T-cell (primary cell): Measurements from ENCODE around the gene IL1RN. TPM values are rescaled to one million over a fixed set of nuclear protein-coding genes. Genes with fewer than 3 reads are reported as not detected.

ENCODE experiments used
- ATAC-seq, 4 experiments: fragments of 200-7000 bp in 3 of 4; fragments of 150-1000 bp in 1 of 4; cut with Tn5 transposase; replicated peaks in 1 of 4; 1 replicate in 3 of 4; 2 replicates in 1 of 4; pipeline ENCODE4 v1.10.0; 2021; ENCODE audit warnings: moderate library complexity in 3 of 4, mild to moderate bottlenecking in 2 of 4, moderate number of reproducible peaks in 1 of 4
- CTCF ChIA-PET, 2 donors: fragments of 300-600 bp; sonication (Branson Sonifier 250); formaldehyde crosslinking; loops; one replicate each; lab custom pipeline; 2022; ENCODE audit warnings: antibody characterized with exemption in 2 of 2; lab: Charles Lee
- POLR2A ChIA-PET, 2 donors: fragments of 300-600 bp; sonication (Branson Sonifier 250); formaldehyde crosslinking; loops; one replicate each; lab custom pipeline; 2022; ENCODE audit warnings: antibody characterized with exemption in 2 of 2; lab: Charles Lee
- DNase-seq, 35 experiments: peaks; one replicate each; pipeline versions ENCODE4 v3.0.0 to v3.0.0-alpha.2; 2013 to 2023
- H3K27ac ChIP-seq: one replicate; pipeline ENCODE4 v1.5.1; 2013; ENCODE audit warnings: low read length
- H3K27me3 ChIP-seq, 2 experiments: replicated peaks in 1 of 2; 1 replicate in 1 of 2; 2 replicates in 1 of 2; pipeline versions ENCODE4 v1.6.1 to v1.7.0; 2013; ENCODE audit warnings: low read length in 1 of 2, mixed read lengths in 1 of 2; ENCODE audit not compliant: control insufficient read depth in 2 of 2, insufficient read depth in 2 of 2; ENCODE audit errors: extremely low read depth in 1 of 2
- H3K36me3 ChIP-seq, 2 donors: 1 replicate in 1 of 2; 2 replicates in 1 of 2; pipeline versions ENCODE4 v1.6.1 to v1.7.0; 2013; ENCODE audit warnings: low read length in 1 of 2; ENCODE audit not compliant: control insufficient read depth in 2 of 2, insufficient read depth in 1 of 2; ENCODE audit errors: extremely low read depth in 1 of 2
- H3K4me1 ChIP-seq, 2 experiments: 1 replicate in 1 of 2; 2 replicates in 1 of 2; pipeline versions ENCODE4 v1.6.1 to v1.7.0; 2013; ENCODE audit warnings: low read length in 2 of 2, mixed read lengths in 1 of 2; ENCODE audit not compliant: insufficient read depth in 2 of 2, control insufficient read depth in 1 of 2; ENCODE audit errors: extremely low read depth in 1 of 2
- H3K4me3 ChIP-seq, 2 donors: 1 replicate in 1 of 2; 2 replicates in 1 of 2; pipeline versions ENCODE4 v1.5.1 to v1.7.0; 2013; ENCODE audit warnings: mild to moderate bottlenecking in 2 of 2, low read length in 1 of 2, moderate library complexity in 1 of 2; ENCODE audit not compliant: control insufficient read depth in 1 of 2; ENCODE audit errors: extremely low read depth in 1 of 2
- H3K9me3 ChIP-seq: 2 replicates; pipeline ENCODE4 v1.7.0; 2013
- H3K27ac Mint-ChIP-seq, 2 donors: one replicate each; pipeline ENCODE4 v1.8.0; 2020 to 2021; ENCODE audit warnings: mild to moderate bottlenecking in 2 of 2, mixed read lengths in 2 of 2
- H3K27me3 Mint-ChIP-seq, 2 donors: one replicate each; pipeline ENCODE4 v1.8.0; 2021 to 2022; ENCODE audit warnings: mixed read lengths in 2 of 2
- H3K36me3 Mint-ChIP-seq: one replicate; pipeline ENCODE4 v1.8.0; 2021; ENCODE audit warnings: mixed read lengths
- H3K4me1 Mint-ChIP-seq, 3 donors: one replicate each; pipeline ENCODE4 v1.8.0; 2020 to 2022; ENCODE audit warnings: mixed read lengths in 3 of 3, mild to moderate bottlenecking in 1 of 3
- H3K4me3 Mint-ChIP-seq, 3 donors: one replicate each; pipeline ENCODE4 v1.8.0; 2020 to 2022; ENCODE audit warnings: mild to moderate bottlenecking in 3 of 3, mixed read lengths in 3 of 3, moderate library complexity in 3 of 3
- H3K9me3 Mint-ChIP-seq, 3 donors: one replicate each; pipeline ENCODE4 v1.8.0; 2020 to 2022; ENCODE audit warnings: mixed read lengths in 3 of 3
- WGBS: methylation state at CpG from one replicate; pipeline ENCODE4 v1.1.5; 2013; ENCODE audit warnings: missing lambda C conversion rate; ENCODE audit not compliant: insufficient coverage; 5-methylcytosine and 5-hydroxymethylcytosine counted together
- total RNA-seq, 35 experiments: library from RNA in 6 of 35; stranded (reverse) in 6 of 35; fragments of 120-200 nt in 1 of 35; gene quantifications; one replicate each; pipeline versions ENCODE4 v1.2.1 to v1.2.4 and lab custom pipeline; 2013 to 2026

Gene IL1RN
- total RNA-seq, 5 donors from 2014 or later (not counting 1 experiment from before 2014, with no cell fraction given), result not detected

GRCh38 chr2:113148606-113149552, 21.5 kb downstream of the IL1RN start:
- WGBS, result 85% methylated on average over 4 of the region's 8 CpGs
- Histone ChIP-seq H3K4me3 (no peak overlapping the region), H3K27me3 (no peaks in the 10 kb centered on the region), H3K9me3 (no peaks in the 10 kb centered on the region), H3K4me1 (peaks cover 0 to 7% of the 10 kb centered on the region in 2 experiments), H3K27ac (no peak overlapping the region), H3K36me3 (no peaks in the 10 kb centered on the region)
- H3K36me3 Mint-ChIP-seq, result no peaks in the 10 kb centered on the region
- no peak overlapping the region for H3K27ac Mint-ChIP-seq
- no peaks in the 10 kb centered on the region for H3K27me3 Mint-ChIP-seq
- peaks cover 0 to 9% (median 8%) of the 10 kb centered on the region in 3 donors for H3K4me1 Mint-ChIP-seq
- no peak for DNase-seq
- CTCF ChIA-PET, result interaction anchor here in 1 of 2 donors (0.9 kb wide), 1 partner anchor 14 kb away, joined by 3 read pairs; no protein-coding TSS in a partner anchor
- POLR2A ChIA-PET, result no interaction called here
- peaks cover 0 to 4% (median 0%) of the 10 kb centered on the region in 3 donors for H3K9me3 Mint-ChIP-seq
- no peak overlapping the region for H3K4me3 Mint-ChIP-seq
- no peak for ATAC-seq

- Mint-ChIP-seq H3K27me3 (no peaks in the 10 kb centered on the region), H3K27ac (no peak overlapping the region), H3K4me1 (peaks cover 0 to 9% (median 8%) of the 10 kb centered on the region in 3 donors), H3K4me3 (no peak overlapping the region), H3K36me3 (no peaks in the 10 kb centered on the region), H3K9me3 (no peaks in the 10 kb centered on the region)
- Histone ChIP-seq H3K4me1 (peaks cover 0 to 7% of the 10 kb centered on the region in 2 experiments), H3K27ac (no peak overlapping the region), H3K27me3 (no peaks in the 10 kb centered on the region), H3K4me3 (no peak overlapping the region), H3K36me3 (no peaks in the 10 kb centered on the region), H3K9me3 (no peaks in the 10 kb centered on the region)
- DNase-seq (no peak), ATAC-seq (no peak)
- POLR2A ChIA-PET, result no interaction called here
- CTCF ChIA-PET, result interaction anchor here (0.5 to 0.9 kb wide), 2 partner anchors 15 to 190 kb away, joined by 3 to 6 read pairs; no protein-coding TSS in a partner anchor
- no CpG with 5 or more reads among the region's 1 CpG for WGBS
These were observed 22.3 kb downstream of the IL1RN start for GRCh38 chr2:113149553-113150257.

DNA sequence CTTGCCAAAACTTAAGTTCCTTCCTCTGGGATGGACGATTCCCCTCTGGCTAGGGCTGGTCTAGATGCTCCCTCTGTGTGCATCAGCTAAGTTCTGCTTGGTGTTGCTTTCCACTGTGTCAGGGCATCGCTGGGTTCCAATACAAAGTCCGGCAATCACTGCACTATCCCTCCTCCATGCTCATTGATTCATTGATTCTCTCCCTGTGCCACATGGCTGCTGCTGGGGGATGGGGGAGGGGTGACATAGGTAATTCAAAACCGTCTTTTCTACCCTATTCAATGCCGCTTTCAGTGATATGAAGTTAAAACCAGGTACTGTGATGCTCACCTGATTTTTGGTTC, 22.8 kb downstream of the IL1RN start:
- H3K9me3 Mint-ChIP-seq, result no peaks in the 10 kb centered on the region
- H3K27ac ChIP-seq, result no peak overlapping the region
- no peaks in the 10 kb centered on the region for H3K9me3 ChIP-seq
- H3K27me3 ChIP-seq, result no peaks in the 10 kb centered on the region
- DNase-seq (no peak), ATAC-seq (no peak)
- no peak overlapping the region for H3K27ac Mint-ChIP-seq
- no peak overlapping the region for H3K4me3 Mint-ChIP-seq
- H3K4me1 Mint-ChIP-seq, result peaks cover 0 to 9% (median 8%) of the 10 kb centered on the region in 3 donors
- 100% methylated on average over 1 of the region's 5 CpGs for WGBS
- H3K36me3 ChIP-seq, result no peaks in the 10 kb centered on the region
- CTCF ChIA-PET, result interaction anchor here in 1 of 2 donors (0.7 kb wide), 1 partner anchor 15 kb away, joined by 3 read pairs; no protein-coding TSS in a partner anchor
- no peaks in the 10 kb centered on the region for H3K27me3 Mint-ChIP-seq
- H3K4me1 ChIP-seq, result peaks cover 0 to 7% of the 10 kb centered on the region in 2 experiments
- H3K4me3 ChIP-seq, result no peak overlapping the region
- no peaks in the 10 kb centered on the region for H3K36me3 Mint-ChIP-seq
- POLR2A ChIA-PET, result interaction anchor here in 1 of 2 donors (0.7 kb wide), 1 partner anchor 1041 kb away, joined by 5 read pairs; no protein-coding TSS in a partner anchor

DNA sequence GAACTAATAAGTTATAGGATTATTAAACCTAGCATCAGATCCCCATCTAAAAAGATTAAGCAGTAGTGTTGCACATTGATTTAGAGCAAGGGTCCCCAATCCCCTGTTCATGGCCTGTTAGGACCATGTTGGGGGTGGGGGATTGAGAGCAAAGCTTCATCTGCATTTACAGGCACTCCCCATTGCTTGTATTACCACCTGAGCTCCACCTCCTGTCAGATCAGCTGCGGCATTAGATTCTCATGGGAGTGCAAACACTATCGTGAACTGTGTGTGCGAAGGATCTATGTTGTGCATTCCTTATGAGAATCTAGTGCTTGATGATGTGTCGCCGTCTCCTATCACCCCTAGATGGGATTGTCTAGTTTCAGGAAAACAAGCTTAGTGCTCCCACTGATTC, 27.9 kb downstream of the IL1RN start:
- Histone ChIP-seq H3K9me3 (no peaks in the 10 kb centered on the region), H3K4me1 (peaks cover 12 to 13% of the 10 kb centered on the region in 2 experiments), H3K27me3 (no peaks in the 10 kb centered on the region), H3K4me3 (no peak overlapping the region), H3K36me3 (no peaks in the 10 kb centered on the region), H3K27ac (no peak overlapping the region)
- no peak for DNase-seq
- ATAC-seq, result no peak
- Mint-ChIP-seq H3K4me3 (no peak overlapping the region), H3K9me3 (no peaks in the 10 kb centered on the region), H3K27me3 (no peaks in the 10 kb centered on the region), H3K4me1 (peaks cover 24 to 26% (median 25%) of the 10 kb centered on the region in 3 donors), H3K27ac (no peak overlapping the region), H3K36me3 (no peaks in the 10 kb centered on the region)
- ChIA-PET POLR2A (no interaction called here), CTCF (interaction anchor here (0.6 to 1.6 kb wide), 3 partner anchors 12 to 235 kb away, joined by 3 to 8 read pairs (median 3); no protein-coding TSS in a partner anchor)
- WGBS, result no CpG with 5 or more reads among the region's 5 CpGs

DNA sequence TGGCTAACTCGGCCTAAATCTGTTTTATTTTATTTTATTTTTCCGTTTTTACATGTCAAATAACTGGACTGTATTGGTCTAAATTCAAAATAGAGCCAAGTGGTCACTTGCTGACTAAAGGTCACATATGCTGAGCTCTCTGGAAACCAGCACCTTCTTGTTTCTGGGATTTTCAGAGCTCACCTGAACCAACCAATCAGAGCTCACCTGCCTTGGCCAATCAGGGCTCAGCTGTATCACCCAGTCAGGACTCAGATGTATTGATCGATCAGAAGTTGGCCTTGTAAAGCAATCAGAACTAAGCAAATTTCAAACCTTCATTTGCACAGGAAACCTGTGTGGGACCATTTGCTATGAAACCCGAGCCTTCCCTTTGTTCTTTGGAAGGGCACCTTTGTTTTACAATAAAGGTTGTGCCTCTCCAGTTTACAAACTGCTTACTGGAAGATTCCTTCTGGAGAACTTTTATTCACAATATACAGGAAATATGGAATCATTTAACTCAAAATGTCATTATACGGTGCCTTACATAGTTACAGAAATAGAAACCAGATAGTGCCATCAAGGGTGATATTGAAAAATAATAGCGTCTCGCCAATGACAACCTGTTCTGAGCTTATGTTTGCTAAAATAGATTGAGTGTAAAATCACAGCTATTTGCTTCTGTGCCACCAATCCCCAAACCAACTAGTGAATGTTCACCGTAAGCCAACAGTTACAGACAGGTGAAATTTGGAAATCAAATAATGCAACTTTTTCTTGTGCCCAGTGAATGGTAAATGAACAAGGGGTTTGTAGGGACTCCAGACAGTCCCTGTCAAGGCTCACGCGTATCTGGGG, 29.1 kb downstream of the IL1RN start:
- peak overlapping the region; percentile 16 to 63 for H3K4me3 ChIP-seq
- H3K9me3 ChIP-seq, result no peaks in the 10 kb centered on the region
- H3K27me3 ChIP-seq, result no peaks in the 10 kb centered on the region
- H3K4me1 ChIP-seq, result peaks cover 12 to 13% of the 10 kb centered on the region in 2 experiments
- Mint-ChIP-seq H3K27me3 (no peaks in the 10 kb centered on the region), H3K4me3 (peak overlapping the region; percentile 69 to 79 (median 70)), H3K9me3 (no peaks in the 10 kb centered on the region), H3K27ac (peak overlapping the region; percentile 49 to 79), H3K36me3 (no peaks in the 10 kb centered on the region), H3K4me1 (peaks cover 24 to 26% (median 25%) of the 10 kb centered on the region in 3 donors)
- DNase-seq (no peak), ATAC-seq (no peak)
- no peaks in the 10 kb centered on the region for H3K36me3 ChIP-seq
- ChIA-PET POLR2A (interaction anchor here (0.7 to 1.4 kb wide), 3 partner anchors 9 to 18 kb away, joined by 3 to 5 read pairs (median 5); partner anchors contain the start of gene PSD4 (in 2 of the 2)), CTCF (interaction anchor here (0.7 to 1.6 kb wide), 7 partner anchors 11 to 49 kb away, joined by 3 to 8 read pairs (median 3); no protein-coding TSS in a partner anchor)
- H3K27ac ChIP-seq, result no peak overlapping the region
- WGBS, result 0% methylated on average over 2 of the region's 10 CpGs
